RWPE2 (cell line): Measurements from ENCODE around the gene PRR23E.

Experiments
- ATAC-seq: fragments of 200-7000 bp; cut with Tn5 transposase; 3 replicates; pipeline ENCODE4 v1.9.1; 2021; ENCODE audit warnings: low read depth
- DNase-seq: peaks from one replicate; pipeline ENCODE4 v3.0.0-alpha.2; 2020; ENCODE audit warnings: low spot score
- H3K27ac ChIP-seq: fragments of 450-650 bp; 2 replicates; pipeline ENCODE4 v1.5.1; 2017; ENCODE audit warnings: mild to moderate bottlenecking; ENCODE audit not compliant: poor library complexity, severe bottlenecking
- H3K27me3 ChIP-seq: fragments of 250-450 bp; sonication (Bioruptor Pico); 2 replicates; pipeline ENCODE4 v1.5.1; 2021; ENCODE audit warnings: mild to moderate bottlenecking, moderate library complexity; ENCODE audit not compliant: insufficient read depth, poor library complexity, severe bottlenecking
- H3K36me3 ChIP-seq: fragments of 250-450 bp; sonication (Bioruptor Pico); 2 replicates; pipeline ENCODE4 v1.5.1; 2020; ENCODE audit warnings: low read depth, mild to moderate bottlenecking, moderate library complexity
- H3K4me1 ChIP-seq: fragments of 250-450 bp; sonication (Bioruptor Pico); 2 replicates; pipeline ENCODE4 v1.5.1; 2021; ENCODE audit warnings: mild to moderate bottlenecking, moderate library complexity; ENCODE audit not compliant: insufficient read depth, poor library complexity, severe bottlenecking
- H3K4me3 ChIP-seq: fragments of 250-450 bp; sonication (Bioruptor Pico); 2 replicates; pipeline ENCODE4 v1.5.1; 2021; ENCODE audit warnings: mild to moderate bottlenecking, moderate library complexity; ENCODE audit not compliant: severe bottlenecking
- H3K9me3 ChIP-seq: fragments of 250-450 bp; sonication (Bioruptor Pico); 2 replicates; pipeline ENCODE4 v1.5.1; 2021; ENCODE audit warnings: mild to moderate bottlenecking, moderate library complexity; ENCODE audit not compliant: severe bottlenecking
- CTCF ChIP-seq: fragments of 450-650 bp; IDR thresholded peaks from one replicate; pipeline ENCODE4 v1.5.1; 2017; ENCODE audit warnings: mild to moderate bottlenecking, moderate library complexity; ENCODE audit not compliant: poor library complexity, severe bottlenecking

PRR23E gene

GRCh38 chr3:127171721-127172120 lies 21.2 kb upstream of the PRR23E start:
- Histone ChIP-seq H3K27ac (no peak overlapping the region), H3K4me3 (no peak overlapping the region), H3K4me1 (peaks cover 3% of the 10 kb centered on the region), H3K27me3 (peaks cover 5% of the 10 kb centered on the region), H3K36me3 (no peaks in the 10 kb centered on the region), H3K9me3 (no peaks in the 10 kb centered on the region)
- ATAC-seq (no peak), DNase-seq (no peak)
- TF ChIP-seq CTCF, result no peak

- Histone ChIP-seq H3K36me3 (no peaks in the 10 kb centered on the region), H3K9me3 (no peaks in the 10 kb centered on the region), H3K4me3 (no peak overlapping the region), H3K27ac (no peak overlapping the region), H3K27me3 (peaks cover 5% of the 10 kb centered on the region), H3K4me1 (peaks cover 3% of the 10 kb centered on the region)
- ATAC-seq (no peak), DNase-seq (no peak)
- no peak for TF ChIP-seq CTCF
Observed at GRCh38 chr3:127172211-127172610, 20.7 kb upstream of the PRR23E start.

GRCh38 chr3:127172781-127173515 lies 20.0 kb upstream of the PRR23E start:
- DNase-seq (no peak), ATAC-seq (peak; percentile 69)
- H3K4me3 ChIP-seq, result no peak overlapping the region
- H3K27ac ChIP-seq, result no peak overlapping the region
- H3K9me3 ChIP-seq, result no peaks in the 10 kb centered on the region
- H3K36me3 ChIP-seq, result no peaks in the 10 kb centered on the region
- TF ChIP-seq CTCF, result no peak
- H3K4me1 ChIP-seq, result peaks cover 3% of the 10 kb centered on the region
- peaks cover 5% of the 10 kb centered on the region for H3K27me3 ChIP-seq

GRCh38 chr3:127173516-127174166 lies 19.3 kb upstream of the PRR23E start:
- H3K27ac ChIP-seq, result no peak overlapping the region

More at GRCh38 chr3:127173516-127174166, 19.3 kb upstream of the PRR23E start:
- Histone ChIP-seq H3K27me3 (peaks cover 5% of the 10 kb centered on the region), H3K4me3 (no peak overlapping the region), H3K9me3 (no peaks in the 10 kb centered on the region), H3K36me3 (no peaks in the 10 kb centered on the region), H3K4me1 (peaks cover 3% of the 10 kb centered on the region)
- no peak for TF ChIP-seq CTCF
- DNase-seq (no peak), ATAC-seq (no peak)
